WI38 (cell line): ENCODE data around the gene ADAMTS15.

ENCODE experiments used
- H3K4me3 ChIP-seq: 2 replicates; pipeline ENCODE4 v1.5.1; 2011; ENCODE audit warnings: low read depth, mild to moderate bottlenecking, control low read depth, low read length
- CTCF ChIP-seq: IDR thresholded peaks from 2 replicates; pipeline ENCODE4 v1.5.1; 2012; ENCODE audit warnings: low read depth, mild to moderate bottlenecking, control low read depth, low read length

ADAMTS15 gene

GRCh38 chr11:130404727-130405126 lies 43.7 kb upstream of the ADAMTS15 start:
- H3K4me3 ChIP-seq, result no peak overlapping the region
- no peak for TF ChIP-seq CTCF

GRCh38 chr11:130405428-130405827 lies 43.0 kb upstream of the ADAMTS15 start:
- no peak for TF ChIP-seq CTCF
- H3K4me3 ChIP-seq, result no peak overlapping the region

- no peak overlapping the region for H3K4me3 ChIP-seq
Observed at GRCh38 chr11:130407978-130408377, 40.5 kb upstream of the ADAMTS15 start.

GRCh38 chr11:130408401-130408890 lies 40.0 kb upstream of the ADAMTS15 start:
- TF ChIP-seq CTCF, result no peak
- H3K4me3 ChIP-seq, result no peak overlapping the region

More at GRCh38 chr11:130407978-130408377, 40.5 kb upstream of the ADAMTS15 start:
- TF ChIP-seq CTCF, result no peak

GRCh38 chr11:130408901-130409300 lies 39.5 kb upstream of the ADAMTS15 start:
- TF ChIP-seq CTCF, result no peak
- no peak overlapping the region for H3K4me3 ChIP-seq

- no peak for TF ChIP-seq CTCF
- no peak overlapping the region for H3K4me3 ChIP-seq
Observed at GRCh38 chr11:130409594-130410388, 38.7 kb upstream of the ADAMTS15 start.

- no peak overlapping the region for H3K4me3 ChIP-seq
- TF ChIP-seq CTCF, result no peak
Observed at GRCh38 chr11:130411223-130411622, 37.2 kb upstream of the ADAMTS15 start.
